ENCODE results near the gene TRUB1.

- no peak for TF ChIP-seq CTCF (IDR thresholded peaks at IDR 0.05; ENCODE audit: low read depth, low read length, poor library complexity, severe bottlenecking)
- TF ChIP-seq EZH2phosphoT487 (IDR thresholded peaks at IDR 0.05; ENCODE audit: borderline replicate concordance, low read length) = no peak
These were observed 37.1 kb downstream of the TRUB1 start for GRCh38 chr10:114975091-114975490.
